ENCODE results near the gene LST1.
"Not testable (repeated sequence)": the region's sequence is repeated elsewhere in the genome, so short reads cannot be mapped to it uniquely, and the experiment has no call there.

DNA sequence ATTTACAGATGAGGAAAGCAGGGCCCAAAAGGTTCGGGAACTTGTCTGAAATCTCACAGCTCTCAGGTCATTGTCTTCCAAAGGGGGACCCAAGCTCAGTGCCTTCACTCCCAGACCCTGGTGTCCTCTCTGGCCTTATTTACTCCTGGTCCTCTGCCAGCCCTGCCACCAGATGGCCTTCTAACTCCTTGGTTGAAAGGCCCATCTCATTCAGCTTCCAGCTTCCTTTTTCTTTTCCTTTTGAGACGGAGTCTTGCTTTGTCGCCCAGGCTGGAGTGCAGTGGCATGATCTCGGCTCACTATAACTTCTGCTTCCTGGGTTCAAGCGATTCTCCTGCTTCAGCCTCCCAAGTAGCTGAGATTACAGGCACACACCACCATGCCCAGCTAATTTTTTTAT lies 34.7 kb upstream of the LST1 start:
- TF ChIP-seq, protein P1, sequence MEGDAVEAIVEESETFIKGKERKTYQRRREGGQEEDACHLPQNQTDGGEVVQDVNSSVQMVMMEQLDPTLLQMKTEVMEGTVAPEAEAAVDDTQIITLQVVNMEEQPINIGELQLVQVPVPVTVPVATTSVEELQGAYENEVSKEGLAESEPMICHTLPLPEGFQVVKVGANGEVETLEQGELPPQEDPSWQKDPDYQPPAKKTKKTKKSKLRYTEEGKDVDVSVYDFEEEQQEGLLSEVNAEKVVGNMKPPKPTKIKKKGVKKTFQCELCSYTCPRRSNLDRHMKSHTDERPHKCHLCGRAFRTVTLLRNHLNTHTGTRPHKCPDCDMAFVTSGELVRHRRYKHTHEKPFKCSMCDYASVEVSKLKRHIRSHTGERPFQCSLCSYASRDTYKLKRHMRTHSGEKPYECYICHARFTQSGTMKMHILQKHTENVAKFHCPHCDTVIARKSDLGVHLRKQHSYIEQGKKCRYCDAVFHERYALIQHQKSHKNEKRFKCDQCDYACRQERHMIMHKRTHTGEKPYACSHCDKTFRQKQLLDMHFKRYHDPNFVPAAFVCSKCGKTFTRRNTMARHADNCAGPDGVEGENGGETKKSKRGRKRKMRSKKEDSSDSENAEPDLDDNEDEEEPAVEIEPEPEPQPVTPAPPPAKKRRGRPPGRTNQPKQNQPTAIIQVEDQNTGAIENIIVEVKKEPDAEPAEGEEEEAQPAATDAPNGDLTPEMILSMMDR (IDR thresholded peaks at IDR 0.05), result peak; percentile 10 to 59 (median 43)
- TF ChIP-seq POLR2A (IDR thresholded peaks at IDR 0.05), result not testable (repeated sequence)
